GM10248 (cell line): ENCODE results near the gene PTMA.

Experiments used
- CTCF ChIA-PET: fragments of 300-600 bp; sonication (Branson Sonifier 250); formaldehyde crosslinking; extraction: SDS; loops from one replicate; lab custom pipeline; 2021; ENCODE audit warnings: antibody characterized with exemption; lab: Yijun Ruan, JAX
- POLR2A ChIA-PET: fragments of 350-650 bp; sonication (Branson Sonifier 250); formaldehyde crosslinking; extraction: SDS; loops from one replicate; lab custom pipeline; 2020; ENCODE audit warnings: antibody characterized with exemption; lab: Yijun Ruan, JAX
- DNase-seq: peaks from one replicate; pipeline ENCODE4 v3.0.0; 2012; ENCODE audit errors: extremely low spot score
- TF ChIP-seq, protein P1 (sequence below): IDR thresholded peaks from 2 replicates; pipeline ENCODE4 v1.5.1; 2012; ENCODE audit warnings: mild to moderate bottlenecking, low read depth; ENCODE audit errors: extremely low read depth, missing control alignments, control extremely low read depth

Gene PTMA

DNA sequence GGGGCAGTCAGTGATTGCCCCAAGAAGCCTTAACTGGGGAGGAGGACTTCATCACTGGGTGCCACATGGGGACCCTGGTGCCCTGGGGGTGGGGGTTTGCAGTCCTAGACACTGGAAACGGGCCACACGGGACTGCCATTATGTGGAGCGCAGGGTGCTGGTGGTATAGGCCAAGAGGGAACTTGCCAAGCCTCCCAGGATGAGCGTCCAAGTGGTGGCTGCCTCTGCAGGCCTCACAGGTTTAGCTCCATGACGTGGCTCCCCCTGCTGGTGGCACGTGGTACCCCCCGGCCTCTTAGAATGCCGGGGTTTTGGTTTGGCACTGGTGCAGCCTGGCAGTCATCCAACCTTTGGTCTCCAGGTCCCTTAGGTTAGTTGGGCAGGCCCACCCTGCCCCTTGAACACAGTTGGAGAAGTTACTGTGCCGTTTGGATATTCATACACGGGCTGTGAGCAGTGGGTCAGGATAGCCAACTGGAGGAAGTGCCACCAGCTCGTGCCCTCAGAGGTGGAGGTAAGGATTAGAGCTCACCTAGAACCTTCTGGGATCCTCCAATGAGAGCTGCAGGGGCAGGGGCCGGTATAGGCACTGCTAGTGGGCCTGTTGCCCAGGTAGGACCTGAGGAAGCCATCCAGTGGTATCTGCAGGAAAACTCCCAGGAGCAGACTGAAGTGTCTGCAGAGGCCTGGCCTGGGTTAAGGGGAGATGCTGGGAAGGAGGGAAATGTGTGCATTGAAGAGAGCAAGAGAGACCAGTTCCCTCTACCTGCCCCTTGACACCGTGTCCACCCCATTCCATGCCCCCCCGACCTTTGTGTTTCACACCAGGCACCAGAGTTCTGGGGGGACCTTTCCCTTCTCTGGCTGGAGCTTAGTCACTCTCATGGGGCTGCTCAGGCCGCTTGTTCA is 5.7 kb downstream of the PTMA start:
- TF ChIP-seq, protein P1, sequence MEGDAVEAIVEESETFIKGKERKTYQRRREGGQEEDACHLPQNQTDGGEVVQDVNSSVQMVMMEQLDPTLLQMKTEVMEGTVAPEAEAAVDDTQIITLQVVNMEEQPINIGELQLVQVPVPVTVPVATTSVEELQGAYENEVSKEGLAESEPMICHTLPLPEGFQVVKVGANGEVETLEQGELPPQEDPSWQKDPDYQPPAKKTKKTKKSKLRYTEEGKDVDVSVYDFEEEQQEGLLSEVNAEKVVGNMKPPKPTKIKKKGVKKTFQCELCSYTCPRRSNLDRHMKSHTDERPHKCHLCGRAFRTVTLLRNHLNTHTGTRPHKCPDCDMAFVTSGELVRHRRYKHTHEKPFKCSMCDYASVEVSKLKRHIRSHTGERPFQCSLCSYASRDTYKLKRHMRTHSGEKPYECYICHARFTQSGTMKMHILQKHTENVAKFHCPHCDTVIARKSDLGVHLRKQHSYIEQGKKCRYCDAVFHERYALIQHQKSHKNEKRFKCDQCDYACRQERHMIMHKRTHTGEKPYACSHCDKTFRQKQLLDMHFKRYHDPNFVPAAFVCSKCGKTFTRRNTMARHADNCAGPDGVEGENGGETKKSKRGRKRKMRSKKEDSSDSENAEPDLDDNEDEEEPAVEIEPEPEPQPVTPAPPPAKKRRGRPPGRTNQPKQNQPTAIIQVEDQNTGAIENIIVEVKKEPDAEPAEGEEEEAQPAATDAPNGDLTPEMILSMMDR, result peak; percentile 95
- DNase-seq, result peak; percentile 76
- ChIA-PET POLR2A (interaction anchor here (0.5 to 4.0 kb wide), 12 partner anchors 11 to 518 kb away, joined by 3 to 31 read pairs (median 5); partner anchors contain the start of gene NCL), CTCF (interaction anchor here (0.6 to 12.1 kb wide), 57 partner anchors 7 to 233 kb away, joined by 3 to 531 read pairs (median 5); partner anchors contain the start of genes COPS7B and TEX44)

DNA sequence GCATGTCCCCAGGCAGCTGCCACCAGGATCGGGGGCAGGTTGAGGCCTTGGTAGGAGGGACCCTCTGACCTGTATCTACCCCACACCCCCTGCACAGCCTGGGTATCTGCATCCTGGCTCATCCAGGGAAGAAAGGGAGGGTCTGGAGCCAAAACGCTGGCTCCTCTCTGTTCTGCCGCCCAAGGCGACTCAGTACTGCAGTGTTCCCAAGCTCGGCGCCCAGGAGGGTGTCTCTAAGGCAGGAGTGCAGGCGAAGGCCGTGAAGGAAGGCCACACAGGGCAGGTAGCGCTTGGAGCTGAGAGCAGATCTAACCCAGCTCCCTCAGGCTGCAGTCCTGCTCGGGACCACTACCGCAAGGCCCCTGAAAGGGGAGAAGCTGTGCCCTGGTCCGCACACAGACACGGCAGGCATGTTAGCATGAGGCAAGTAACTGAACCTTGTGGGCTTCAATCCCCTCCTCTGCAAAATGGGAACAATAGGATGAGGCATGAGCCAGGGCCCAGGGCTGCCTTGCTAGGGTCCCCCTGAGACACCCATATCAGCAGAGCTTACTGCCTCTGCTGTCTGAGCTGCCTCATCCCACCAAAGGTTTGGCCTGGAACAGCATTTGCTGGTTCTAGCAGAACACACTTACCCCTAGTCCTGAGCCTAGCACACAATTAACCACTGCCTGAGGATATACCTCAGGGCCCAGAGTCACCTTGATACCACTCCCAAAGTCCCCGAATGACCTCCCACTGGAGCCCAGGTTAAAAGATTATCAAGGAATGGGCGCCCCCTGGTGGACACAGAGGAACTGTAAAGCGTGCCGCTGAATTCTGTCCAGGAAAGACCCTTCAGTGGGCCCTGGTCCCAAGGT is 6.5 kb downstream of the PTMA start:
- ChIA-PET POLR2A (interaction anchor here (1.2 to 4.0 kb wide), 8 partner anchors 10 to 110 kb away, joined by 3 to 31 read pairs (median 10); no protein-coding TSS in a partner anchor), CTCF (interaction anchor here (0.7 to 12.1 kb wide), 57 partner anchors 8 to 197 kb away, joined by 3 to 531 read pairs (median 6); partner anchors contain the start of genes COPS7B and TEX44)
- peak; percentile 66 for DNase-seq
- TF ChIP-seq, protein P1, result peak; percentile 73

DNA sequence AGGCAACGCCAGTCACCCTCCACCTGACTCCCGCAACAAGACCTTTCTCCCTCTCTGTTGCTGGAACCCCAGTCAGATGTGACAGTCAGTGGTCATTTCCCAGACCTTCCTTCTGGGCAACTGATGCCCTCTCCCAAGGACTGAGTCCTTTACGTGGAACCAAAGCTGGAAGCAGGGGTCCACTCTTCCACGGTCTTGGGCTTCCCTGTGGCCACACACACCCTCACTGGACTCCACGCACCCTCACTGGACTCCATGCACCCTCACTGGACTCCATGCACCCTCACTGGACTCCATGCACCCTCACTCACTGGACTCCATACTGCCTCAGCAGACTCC is 7.1 kb downstream of the PTMA start:
- CTCF ChIA-PET, result interaction anchor here (0.8 to 12.1 kb wide), 30 partner anchors 9 to 198 kb away, joined by 3 to 531 read pairs (median 10); partner anchors contain the start of gene COPS7B
- POLR2A ChIA-PET, result interaction anchor here (1.7 to 4.0 kb wide), 4 partner anchors 9 to 111 kb away, joined by 5 to 31 read pairs (median 10); no protein-coding TSS in a partner anchor
- TF ChIP-seq, protein P1, result no peak
- no peak for DNase-seq

DNA sequence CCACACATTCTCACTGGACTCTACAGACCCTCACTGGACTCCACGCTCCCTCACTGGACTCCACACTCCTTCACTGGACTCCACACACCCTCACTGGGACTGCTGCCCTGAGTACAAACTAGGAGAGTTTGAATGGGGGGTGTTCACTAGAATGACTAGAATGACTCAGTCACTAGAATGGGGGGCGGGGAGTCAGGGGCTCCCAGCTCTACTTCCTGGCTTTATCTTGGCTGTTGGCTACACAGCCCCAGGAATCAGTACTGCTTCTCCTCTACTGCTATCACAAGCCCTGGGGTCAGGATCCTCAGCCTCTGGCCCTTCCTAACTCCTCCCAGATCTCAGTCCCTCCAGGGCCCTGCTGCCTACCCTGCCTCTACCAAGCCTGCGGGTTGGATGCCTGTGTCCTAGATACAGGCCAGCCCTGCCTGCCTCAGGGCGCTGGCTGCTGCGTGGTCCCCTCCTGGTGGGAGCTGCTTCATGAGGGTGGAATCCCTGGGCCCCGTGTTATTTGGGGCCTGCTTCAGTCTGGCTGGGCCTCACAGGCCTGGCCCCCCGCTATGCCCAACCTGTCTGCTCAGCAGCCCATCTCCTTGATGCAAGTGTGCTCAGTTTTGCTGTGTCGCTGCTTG is 7.8 kb downstream of the PTMA start:
- no peak for DNase-seq
- CTCF ChIA-PET, result interaction anchor here (0.8 to 12.1 kb wide), 22 partner anchors 9 to 153 kb away, joined by 3 to 531 read pairs (median 10); no protein-coding TSS in a partner anchor

DNA sequence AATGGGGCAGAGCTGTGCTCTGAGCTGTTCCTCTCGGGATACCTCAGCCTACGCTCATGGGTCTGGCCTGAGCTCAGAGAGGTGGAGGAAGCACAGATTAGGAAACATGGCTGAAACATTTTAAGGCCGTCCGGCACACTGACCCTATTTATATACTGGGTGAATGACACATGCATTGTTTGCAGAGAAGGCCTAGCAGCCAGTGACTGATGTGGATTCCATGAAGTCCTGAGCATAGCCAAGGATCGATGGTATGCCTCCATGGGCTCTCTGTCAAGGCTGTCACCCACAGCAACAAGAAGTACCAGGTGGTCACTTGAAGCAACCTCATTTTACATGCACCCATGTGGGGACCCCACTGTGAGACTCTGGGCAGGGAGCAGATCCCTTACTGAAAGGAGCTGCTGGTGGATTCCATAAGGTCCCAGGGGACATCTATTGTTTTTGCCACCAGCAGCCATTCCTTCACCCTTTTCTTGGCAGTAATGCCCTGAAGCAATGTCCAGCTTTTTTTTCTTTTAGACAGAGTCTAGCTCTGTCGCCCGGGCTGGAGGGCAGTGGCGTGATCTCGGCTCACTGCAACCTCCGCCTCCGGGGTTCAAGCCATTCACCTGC is 8.4 kb downstream of the PTMA start:
- TF ChIP-seq, protein P1, result no peak
- ChIA-PET CTCF (interaction anchor here (0.8 to 12.1 kb wide), 21 partner anchors 8 to 200 kb away, joined by 3 to 531 read pairs (median 7); partner anchors contain the start of gene PTMA), POLR2A (interaction anchor here (0.7 to 1.0 kb wide), 2 partner anchors 9 to 221 kb away, joined by 6 to 7 read pairs; partner anchors contain the start of gene PTMA)
- no peak for DNase-seq

More for the DNA sequence above, 7.8 kb downstream of the PTMA start:
- POLR2A ChIA-PET, result interaction anchor here (1.0 to 4.0 kb wide), 4 partner anchors 8 to 111 kb away, joined by 5 to 31 read pairs (median 10); partner anchors contain the start of gene PTMA
- TF ChIP-seq, protein P1, result no peak
